Esophagus muscularis mucosa (tissue), 4 donors: ENCODE results near the gene NUDT9. TPM values are rescaled to one million over a fixed set of nuclear protein-coding genes. Genes with fewer than 3 reads are reported as not detected.

Experiments
- DNase-seq: peaks from one replicate; pipeline ENCODE4 v3.0.0-alpha.2; 2017; ENCODE audit errors: extremely low spot score
- H3K27ac ChIP-seq, 4 donors: fragments of 200-600 bp; sonication (generic); replicated peaks in 1 of 4; 1 replicate in 3 of 4; 2 replicates in 1 of 4; pipeline ENCODE4 v1.5.1; 2016 to 2019; ENCODE audit warnings: mild to moderate bottlenecking in 1 of 4
- H3K27me3 ChIP-seq, 4 donors: fragments of 200-600 bp; sonication (generic); one replicate each; pipeline versions ENCODE4 v1.5.1 to v1.6.0; 2016 to 2019
- H3K36me3 ChIP-seq, 4 donors: fragments of 200-600 bp; sonication (generic); one replicate each; pipeline ENCODE4 v1.5.1; 2016 to 2019
- H3K4me1 ChIP-seq, 4 donors: fragments of 200-600 bp; sonication (generic); one replicate each; pipeline ENCODE4 v1.5.1; 2016 to 2019
- H3K4me3 ChIP-seq, 4 donors: fragments of 200-600 bp; sonication (generic); 1 replicate in 2 of 4; 2 replicates in 2 of 4; pipeline ENCODE4 v1.5.1; 2016 to 2019; ENCODE audit warnings: mild to moderate bottlenecking in 4 of 4, moderate library complexity in 1 of 4
- H3K9me3 ChIP-seq, 4 donors: fragments of 200-600 bp; sonication (generic); 1 replicate in 3 of 4; 2 replicates in 1 of 4; pipeline ENCODE4 v1.5.1; 2016 to 2019
- EP300 ChIP-seq: sonication (generic); formaldehyde crosslinking; IDR thresholded peaks from one replicate; pipeline ENCODE4 v1.6.1; 2017; ENCODE audit warnings: antibody characterized with exemption
- POLR2A ChIP-seq: fragments of 450-650 bp; IDR thresholded peaks from one replicate; pipeline ENCODE4 v1.6.1; 2017; ENCODE audit warnings: antibody characterized with exemption, moderate library complexity, mild to moderate bottlenecking, low read depth
- POLR2AphosphoS5 ChIP-seq, 2 donors: sonication (generic); formaldehyde crosslinking; IDR thresholded peaks; one replicate each; pipeline ENCODE4 v1.6.1; 2017; ENCODE audit warnings: antibody characterized with exemption in 2 of 2
- whole genome bisulfite sequencing: methylation state at CpG from one replicate; pipeline ENCODE4 v1.1.5; 2018; 5-methylcytosine and 5-hydroxymethylcytosine counted together
- intact Hi-C: fragments of 100-400 bp; cut with DNase I; formaldehyde crosslinking; loops from one replicate; pipeline ENCODE4 v1.15.1; 2023
- total RNA-seq, 4 donors: library from RNA; depleted of rRNA; stranded (reverse); fragments of >200 nt; gene quantifications; one replicate each; pipeline versions ENCODE4 v1.1.0 to v1.2.1, GENCODE V29; 2016
- TF ChIP-seq, protein P1 (sequence below), 3 experiments: fragments of 200-600 bp in 2 of 3; fragments of 450-650 bp in 1 of 3; sonication (generic) in 2 of 3; IDR thresholded peaks; one replicate each; pipeline ENCODE4 v1.5.1; 2017 to 2019; ENCODE audit warnings: antibody characterized with exemption in 3 of 3, mild to moderate bottlenecking in 2 of 3, moderate library complexity in 1 of 3

Gene NUDT9
- total RNA-seq, 4 donors from 2014 or later = 15.1 to 26.6 (median 21.3) TPM

DNA sequence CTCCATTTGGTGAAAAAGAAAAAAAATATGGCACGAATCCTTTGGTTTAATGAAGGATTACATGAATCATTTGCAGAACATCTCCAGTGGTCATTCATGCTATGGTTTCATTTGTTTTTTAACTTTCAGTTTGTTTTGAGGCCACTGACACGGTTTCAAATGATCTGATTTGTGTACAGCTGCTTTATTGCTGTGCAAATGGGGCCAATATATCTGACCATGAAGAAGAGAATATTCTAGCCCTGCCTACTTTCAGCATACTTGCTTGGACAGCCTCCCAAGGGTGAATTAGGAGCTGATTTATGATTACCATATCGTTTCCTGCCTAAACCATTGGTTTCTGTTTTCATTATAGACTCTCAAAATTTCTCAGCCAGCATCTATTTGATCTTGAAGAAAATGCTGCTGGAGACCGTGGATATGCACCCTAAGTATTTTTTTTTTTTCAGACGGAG, 76.1 kb downstream of the NUDT9 start:
- TF ChIP-seq POLR2A (no peak), EP300 (no peak), POLR2AphosphoS5 (IDR thresholded peaks at IDR 0.05) (peak in 1 of 2 donors; percentile 16)
- TF ChIP-seq, protein P1, sequence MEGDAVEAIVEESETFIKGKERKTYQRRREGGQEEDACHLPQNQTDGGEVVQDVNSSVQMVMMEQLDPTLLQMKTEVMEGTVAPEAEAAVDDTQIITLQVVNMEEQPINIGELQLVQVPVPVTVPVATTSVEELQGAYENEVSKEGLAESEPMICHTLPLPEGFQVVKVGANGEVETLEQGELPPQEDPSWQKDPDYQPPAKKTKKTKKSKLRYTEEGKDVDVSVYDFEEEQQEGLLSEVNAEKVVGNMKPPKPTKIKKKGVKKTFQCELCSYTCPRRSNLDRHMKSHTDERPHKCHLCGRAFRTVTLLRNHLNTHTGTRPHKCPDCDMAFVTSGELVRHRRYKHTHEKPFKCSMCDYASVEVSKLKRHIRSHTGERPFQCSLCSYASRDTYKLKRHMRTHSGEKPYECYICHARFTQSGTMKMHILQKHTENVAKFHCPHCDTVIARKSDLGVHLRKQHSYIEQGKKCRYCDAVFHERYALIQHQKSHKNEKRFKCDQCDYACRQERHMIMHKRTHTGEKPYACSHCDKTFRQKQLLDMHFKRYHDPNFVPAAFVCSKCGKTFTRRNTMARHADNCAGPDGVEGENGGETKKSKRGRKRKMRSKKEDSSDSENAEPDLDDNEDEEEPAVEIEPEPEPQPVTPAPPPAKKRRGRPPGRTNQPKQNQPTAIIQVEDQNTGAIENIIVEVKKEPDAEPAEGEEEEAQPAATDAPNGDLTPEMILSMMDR (IDR thresholded peaks at IDR 0.05) = no peak
- Histone ChIP-seq H3K36me3 (peaks cover 18 to 66% (median 47%) of the 10 kb centered on the region in 4 donors), H3K27ac (peak overlapping the region; percentile 54 to 78 (median 72)), H3K27me3 (no peaks in the 10 kb centered on the region), H3K4me3 (peak overlapping the region in 2 of 4 donors; percentile 3 to 16), H3K9me3 (no peaks in the 10 kb centered on the region), H3K4me1 (peaks cover 46 to 83% (median 82%) of the 10 kb centered on the region in 4 donors)
- 34% methylated on average over 5 of the region's 5 CpGs for WGBS
- intact Hi-C loops = no loop called here
- DNase-seq = no peak

DNA sequence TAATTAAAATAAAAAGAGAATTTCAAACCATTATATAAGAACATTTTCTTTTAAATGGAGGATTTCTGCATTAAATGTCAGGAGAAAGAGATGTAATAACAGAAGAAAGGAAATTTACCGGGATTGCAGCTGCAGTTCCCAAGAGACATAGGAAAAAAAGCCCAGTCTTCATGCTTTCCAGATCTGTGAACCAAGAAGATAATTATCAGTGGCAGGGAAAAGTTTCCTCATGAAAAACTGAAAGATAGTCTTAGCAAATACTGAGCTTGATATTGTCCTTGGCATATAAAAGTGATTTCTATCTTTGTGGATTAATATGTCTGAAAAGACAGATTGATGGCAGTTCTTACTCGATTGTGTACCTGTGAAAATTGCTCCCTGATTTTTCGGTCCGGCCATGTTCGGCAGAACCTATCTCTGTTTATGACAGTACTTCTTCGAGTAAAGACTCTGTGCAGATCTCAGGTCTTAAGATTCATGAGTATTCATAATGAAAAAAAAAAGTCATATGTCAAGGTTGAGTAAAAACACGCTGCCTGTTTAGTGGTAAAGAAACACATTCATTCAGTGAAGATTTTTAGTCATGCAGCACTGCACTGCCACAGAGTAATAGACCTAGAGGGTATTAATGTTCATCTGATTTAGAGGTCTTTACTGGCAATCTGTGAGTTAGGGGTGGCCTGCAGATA, 77.2 kb downstream of the NUDT9 start:
- WGBS = 56% methylated on average over 7 of the region's 7 CpGs
- H3K9me3 ChIP-seq = no peaks in the 10 kb centered on the region
- TF ChIP-seq POLR2AphosphoS5 (IDR thresholded peaks at IDR 0.05) (peak in 1 of 2 donors; percentile 13), EP300 (no peak), POLR2A (no peak)
- TF ChIP-seq, protein P1 (IDR thresholded peaks at IDR 0.05) = no peak
- H3K4me3 ChIP-seq = no peak overlapping the region
- peak overlapping the region; percentile 54 to 78 (median 72) for H3K27ac ChIP-seq
- intact Hi-C loops = no loop called here
- H3K4me1 ChIP-seq = peaks cover 46 to 80% (median 76%) of the 10 kb centered on the region in 4 donors
- H3K36me3 ChIP-seq = peaks cover 7 to 55% (median 41%) of the 10 kb centered on the region in 4 donors
- H3K27me3 ChIP-seq = no peaks in the 10 kb centered on the region
- no peak for DNase-seq

DNA sequence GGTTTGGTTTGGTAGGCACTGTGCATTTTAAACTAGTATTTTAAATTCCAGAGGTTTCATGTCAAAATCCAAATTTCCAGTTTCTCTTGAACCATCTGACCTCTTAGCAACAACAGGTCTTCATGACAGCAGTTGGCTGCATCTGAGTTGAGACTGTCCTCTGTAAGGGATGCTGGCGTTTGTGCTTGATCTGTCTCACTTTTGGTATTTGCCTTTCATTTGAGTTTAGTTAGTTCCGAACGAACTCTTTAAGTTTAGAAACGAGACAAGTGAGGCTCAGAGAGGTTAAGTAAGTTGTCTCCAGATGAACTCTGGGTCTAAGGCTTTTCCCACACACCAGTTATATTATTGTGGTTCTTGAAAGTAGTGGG, 77.7 kb downstream of the NUDT9 start:
- Histone ChIP-seq H3K27ac (peak overlapping the region; percentile 54 to 78 (median 72)), H3K9me3 (no peaks in the 10 kb centered on the region), H3K36me3 (peaks cover 2 to 50% (median 38%) of the 10 kb centered on the region in 4 donors), H3K4me1 (peaks cover 46 to 83% (median 72%) of the 10 kb centered on the region in 4 donors), H3K27me3 (no peaks in the 10 kb centered on the region), H3K4me3 (no peak overlapping the region)
- intact Hi-C loops = no loop called here
- DNase-seq = no peak
- WGBS = 31% methylated on average over 4 of the region's 4 CpGs
- TF ChIP-seq POLR2A = no peak
- no peak for TF ChIP-seq EP300
- TF ChIP-seq POLR2AphosphoS5 (IDR thresholded peaks at IDR 0.05) = no peak
- TF ChIP-seq, protein P1 (IDR thresholded peaks at IDR 0.05) = no peak

DNA sequence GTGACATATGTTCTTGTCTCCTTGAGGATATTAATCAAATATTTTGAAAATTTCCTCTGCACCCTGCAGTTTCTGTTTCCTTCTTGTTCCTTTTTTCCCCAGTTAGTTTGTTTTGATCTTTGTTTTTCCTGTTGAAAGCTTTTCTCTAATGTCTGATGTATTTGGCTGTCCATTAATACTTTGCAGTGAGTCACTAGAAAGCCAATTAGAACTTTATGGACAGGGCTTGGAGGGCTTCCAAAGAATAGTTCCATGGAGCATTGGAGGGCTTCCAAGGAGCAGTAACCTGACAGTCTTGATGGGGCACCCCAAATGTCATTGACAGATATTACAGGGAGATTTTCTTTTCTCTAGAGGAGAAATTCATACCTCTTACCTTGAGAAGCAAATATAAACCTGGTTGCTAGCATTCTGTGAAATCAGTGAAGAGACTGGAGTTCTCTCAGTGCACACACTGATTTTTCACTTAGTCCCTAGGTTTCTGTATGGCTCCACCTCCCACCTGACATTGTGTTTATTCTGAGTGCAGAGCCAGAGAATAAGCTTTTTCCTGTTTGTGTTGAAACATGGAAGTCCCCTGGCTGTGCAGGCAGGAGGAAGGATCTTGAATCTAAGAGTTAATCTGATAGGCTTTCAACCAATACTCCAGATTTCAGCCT, 80.3 kb downstream of the NUDT9 start:
- Histone ChIP-seq H3K36me3 (peaks cover 0 to 37% (median 23%) of the 10 kb centered on the region in 4 donors), H3K4me3 (no peak overlapping the region), H3K9me3 (no peaks in the 10 kb centered on the region), H3K27ac (peak overlapping the region; percentile 55 to 78 (median 72)), H3K27me3 (no peaks in the 10 kb centered on the region), H3K4me1 (peaks cover 55 to 80% (median 75%) of the 10 kb centered on the region in 4 donors)
- intact Hi-C loops = no loop called here
- peak; percentile 46 to 58 for TF ChIP-seq POLR2AphosphoS5 (IDR thresholded peaks at IDR 0.05)
- no peak for TF ChIP-seq EP300
- DNase-seq = no peak

DNA sequence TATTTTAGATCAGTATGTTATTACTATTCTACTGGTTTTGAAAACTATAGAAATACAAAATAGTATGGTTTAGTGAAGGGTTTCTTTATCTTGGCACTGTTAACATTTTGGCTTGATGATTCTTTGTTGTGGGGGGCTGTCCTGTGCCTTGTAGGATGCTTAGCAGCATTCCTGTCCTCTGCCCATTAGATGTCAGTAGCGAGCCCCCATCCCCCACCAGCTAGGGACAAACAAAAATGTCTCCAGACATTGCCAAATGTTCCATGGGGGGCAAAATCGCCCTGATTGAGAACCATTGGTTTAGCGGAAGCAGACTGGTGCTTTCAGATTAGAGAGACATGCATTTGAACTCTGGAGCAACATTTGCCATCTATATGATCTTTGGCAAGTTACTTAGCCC, 83.5 kb downstream of the NUDT9 start:
- H3K27me3 ChIP-seq = no peaks in the 10 kb centered on the region
- TF ChIP-seq POLR2A (no peak), POLR2AphosphoS5 (IDR thresholded peaks at IDR 0.05) (peak in 1 of 2 donors; percentile 29), EP300 (no peak)
- TF ChIP-seq, protein P1 (IDR thresholded peaks at IDR 0.05) = no peak
- no peak overlapping the region for H3K4me3 ChIP-seq
- H3K4me1 ChIP-seq = peaks cover 43 to 80% (median 70%) of the 10 kb centered on the region in 4 donors
- WGBS = 89% methylated on average over 3 of the region's 3 CpGs
- intact Hi-C loops = no loop called here
- H3K36me3 ChIP-seq = peaks cover 7 to 37% (median 32%) of the 10 kb centered on the region in 4 donors
- H3K27ac ChIP-seq = peak overlapping the region; percentile 71 to 84 (median 78)
- no peak for DNase-seq
- no peaks in the 10 kb centered on the region for H3K9me3 ChIP-seq
